ENCODE data around the gene AIPL1.

GRCh38 chr17:6468051-6468790 lies 33.3 kb upstream of the AIPL1 start:
- TF ChIP-seq TCF7L2 (IDR thresholded peaks at IDR 0.05; ENCODE audit: borderline replicate concordance, extremely low read depth, insufficient read depth, insufficient read length), result no peak
- no peak for TF ChIP-seq CTCF (IDR thresholded peaks at IDR 0.05 in 2 of 3, conservative IDR thresholded peaks at IDR 0.05 in 1 of 3; ENCODE audit: borderline replicate concordance in 1 of 3, insufficient read depth in 1 of 3, low read depth in 2 of 3, low read length in 2 of 3)
- TF ChIP-seq CEBPB (IDR thresholded peaks at IDR 0.05; ENCODE audit: low read depth), result no peak
- no peak for TF ChIP-seq SIN3A (IDR thresholded peaks at IDR 0.05; ENCODE audit: low read depth)
